Transverse colon (tissue), 3 donors: Measurements from ENCODE around the gene SDF2L1.

Experiments
- CTCF ChIP-seq, 5 experiments: fragments of 200-600 bp in 3 of 5; fragments of 450-650 bp in 2 of 5; sonication (generic) in 3 of 5; IDR thresholded peaks; 1 replicate in 2 of 5; 2 replicates in 3 of 5; pipeline ENCODE4 v1.5.1; 2016 to 2017; ENCODE audit warnings: antibody characterized with exemption in 5 of 5, inconsistent platforms in 3 of 5, mild to moderate bottlenecking in 2 of 5, moderate library complexity in 1 of 5
- POLR2A ChIP-seq: fragments of 450-650 bp; IDR thresholded peaks from one replicate; pipeline ENCODE4 v1.6.1; 2016; ENCODE audit warnings: antibody characterized with exemption, mild to moderate bottlenecking, moderate library complexity

DNA sequence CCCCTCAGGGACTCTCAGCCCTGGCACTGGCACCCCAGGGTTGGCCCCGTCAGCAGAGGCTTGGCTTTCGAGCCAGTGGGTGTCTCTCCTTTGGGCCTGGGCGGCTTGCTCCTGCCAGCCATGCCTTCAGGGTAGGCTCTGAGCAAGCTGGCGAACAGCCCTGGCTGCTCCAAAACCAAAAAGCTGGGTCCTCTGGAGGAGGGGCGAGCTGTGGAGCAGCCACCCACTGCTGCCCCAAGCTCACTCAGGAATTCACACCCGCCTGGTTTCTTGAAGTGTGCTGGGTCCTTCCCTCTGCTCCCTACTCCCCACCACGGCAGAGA lies 18.5 kb upstream of the SDF2L1 start:
- TF ChIP-seq CTCF (IDR thresholded peaks at IDR 0.05) (no peak), POLR2A (no peak)
